Measurements from ENCODE around the gene NODAL. TPM values are rescaled to one million over a fixed set of nuclear protein-coding genes. Genes with fewer than 3 reads are reported as not detected.

The NODAL gene
- total RNA-seq, 1 donor from 2014 or later = not detected

DNA sequence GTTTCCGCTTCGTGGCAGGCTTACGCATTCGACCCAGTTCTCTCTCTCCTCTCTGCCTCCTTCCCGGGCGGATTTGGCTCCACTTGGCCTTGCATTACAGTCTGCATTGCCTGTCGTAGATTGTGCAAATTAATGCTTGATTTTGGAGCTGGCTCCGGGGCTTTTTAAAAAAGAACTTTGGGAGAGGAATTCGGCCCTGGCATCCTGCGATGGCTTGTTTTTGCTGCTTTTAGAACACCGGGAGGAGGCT lies 36.8 kb downstream of the NODAL start:
- Mint-ChIP-seq H3K9me3 (ENCODE audit: unreplicated experiment) (peaks cover 6% of the 10 kb centered on the region), H3K36me3 (ENCODE audit: unreplicated experiment) (peaks cover 6% of the 10 kb centered on the region), H3K4me3 (ENCODE audit: unreplicated experiment) (peak overlapping the region; percentile 99), H3K27ac (ENCODE audit: unreplicated experiment) (peak overlapping the region; percentile 90), H3K27me3 (ENCODE audit: unreplicated experiment) (peaks cover 6% of the 10 kb centered on the region), H3K4me1 (ENCODE audit: low read depth, unreplicated experiment) (peaks cover 23% of the 10 kb centered on the region)
- TF ChIP-seq, protein P1, sequence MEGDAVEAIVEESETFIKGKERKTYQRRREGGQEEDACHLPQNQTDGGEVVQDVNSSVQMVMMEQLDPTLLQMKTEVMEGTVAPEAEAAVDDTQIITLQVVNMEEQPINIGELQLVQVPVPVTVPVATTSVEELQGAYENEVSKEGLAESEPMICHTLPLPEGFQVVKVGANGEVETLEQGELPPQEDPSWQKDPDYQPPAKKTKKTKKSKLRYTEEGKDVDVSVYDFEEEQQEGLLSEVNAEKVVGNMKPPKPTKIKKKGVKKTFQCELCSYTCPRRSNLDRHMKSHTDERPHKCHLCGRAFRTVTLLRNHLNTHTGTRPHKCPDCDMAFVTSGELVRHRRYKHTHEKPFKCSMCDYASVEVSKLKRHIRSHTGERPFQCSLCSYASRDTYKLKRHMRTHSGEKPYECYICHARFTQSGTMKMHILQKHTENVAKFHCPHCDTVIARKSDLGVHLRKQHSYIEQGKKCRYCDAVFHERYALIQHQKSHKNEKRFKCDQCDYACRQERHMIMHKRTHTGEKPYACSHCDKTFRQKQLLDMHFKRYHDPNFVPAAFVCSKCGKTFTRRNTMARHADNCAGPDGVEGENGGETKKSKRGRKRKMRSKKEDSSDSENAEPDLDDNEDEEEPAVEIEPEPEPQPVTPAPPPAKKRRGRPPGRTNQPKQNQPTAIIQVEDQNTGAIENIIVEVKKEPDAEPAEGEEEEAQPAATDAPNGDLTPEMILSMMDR (IDR thresholded peaks at IDR 0.05; ENCODE audit: partially characterized antibody, unreplicated experiment) = no peak
- DNase-seq = no peak

GRCh38 chr10:70404036-70404786 lies 37.3 kb downstream of the NODAL start, which contains the start of gene EIF4EBP2:
Gene EIF4EBP2, plus strand, starts transcription at chr10:70404145. Its CDS starts 257 bp downstream, at chr10:70404402.
- Mint-ChIP-seq H3K27me3 (ENCODE audit: unreplicated experiment) (peaks cover 6% of the 10 kb centered on the region), H3K36me3 (ENCODE audit: unreplicated experiment) (peaks cover 6% of the 10 kb centered on the region), H3K4me1 (ENCODE audit: low read depth, unreplicated experiment) (peaks cover 22% of the 10 kb centered on the region), H3K9me3 (ENCODE audit: unreplicated experiment) (peaks cover 6% of the 10 kb centered on the region), H3K4me3 (ENCODE audit: unreplicated experiment) (peak within 1 kb of the TSS; percentile 99), H3K27ac (ENCODE audit: unreplicated experiment) (peak within 1 kb of the TSS; percentile 90)
- TF ChIP-seq, protein P1 (IDR thresholded peaks at IDR 0.05; ENCODE audit: partially characterized antibody, unreplicated experiment) = no peak
- peak; percentile 99 for DNase-seq

DNA sequence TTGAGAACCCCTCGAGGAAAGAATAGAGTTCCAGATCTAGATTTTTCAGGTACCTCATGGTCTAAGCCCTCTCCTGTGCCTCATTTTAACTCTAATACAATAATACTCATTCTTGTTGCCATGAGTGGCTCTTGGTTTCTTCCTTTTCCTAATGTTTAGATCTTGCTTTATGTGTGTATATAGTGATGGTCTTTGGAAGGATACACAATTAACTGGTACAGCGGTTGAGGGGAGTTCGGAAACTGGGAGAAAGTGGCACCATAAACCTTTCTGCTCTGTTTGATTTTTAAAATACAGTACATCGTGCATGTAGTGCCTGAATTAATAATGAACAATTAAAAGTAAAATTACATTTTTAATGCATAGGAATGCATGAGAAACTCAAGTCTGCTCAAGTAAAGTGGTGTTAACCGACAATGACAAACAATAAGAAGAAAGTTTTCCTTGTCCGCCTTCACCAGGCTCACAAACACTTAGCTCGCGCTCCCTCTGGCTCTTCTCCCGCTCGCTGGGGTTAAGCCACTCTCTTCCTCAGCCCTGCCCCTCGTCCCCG lies 37.9 kb downstream of the NODAL start:
- H3K4me1 Mint-ChIP-seq (ENCODE audit: low read depth, unreplicated experiment) = peaks cover 17% of the 10 kb centered on the region
- peaks cover 6% of the 10 kb centered on the region for H3K27me3 Mint-ChIP-seq (ENCODE audit: unreplicated experiment)
- no peak for DNase-seq
- peaks cover 4% of the 10 kb centered on the region for H3K9me3 Mint-ChIP-seq (ENCODE audit: unreplicated experiment)
- H3K36me3 Mint-ChIP-seq (ENCODE audit: unreplicated experiment) = peaks cover 3% of the 10 kb centered on the region
- H3K4me3 Mint-ChIP-seq (ENCODE audit: unreplicated experiment) = peak overlapping the region; percentile 72
- H3K27ac Mint-ChIP-seq (ENCODE audit: unreplicated experiment) = no peak overlapping the region
- TF ChIP-seq, protein P1 (IDR thresholded peaks at IDR 0.05; ENCODE audit: partially characterized antibody, unreplicated experiment) = no peak

GRCh38 chr10:70399177-70399576 lies 42.3 kb downstream of the NODAL start:
- DNase-seq = no peak
- H3K36me3 Mint-ChIP-seq (ENCODE audit: unreplicated experiment) = no peaks in the 10 kb centered on the region
- peaks cover 3% of the 10 kb centered on the region for H3K9me3 Mint-ChIP-seq (ENCODE audit: unreplicated experiment)
- H3K27me3 Mint-ChIP-seq (ENCODE audit: unreplicated experiment) = peaks cover 2% of the 10 kb centered on the region
- H3K4me1 Mint-ChIP-seq (ENCODE audit: low read depth, unreplicated experiment) = peaks cover 1% of the 10 kb centered on the region
- no peak overlapping the region for H3K4me3 Mint-ChIP-seq (ENCODE audit: unreplicated experiment)
- TF ChIP-seq, protein P1 (IDR thresholded peaks at IDR 0.05; ENCODE audit: partially characterized antibody, unreplicated experiment) = no peak
- no peak overlapping the region for H3K27ac Mint-ChIP-seq (ENCODE audit: unreplicated experiment)

GRCh38 chr10:70396140-70396539 lies 45.3 kb downstream of the NODAL start:
- Mint-ChIP-seq H3K4me1 (ENCODE audit: low read depth, unreplicated experiment) (no peaks in the 10 kb centered on the region), H3K4me3 (ENCODE audit: unreplicated experiment) (no peak overlapping the region), H3K27me3 (ENCODE audit: unreplicated experiment) (no peaks in the 10 kb centered on the region), H3K36me3 (ENCODE audit: unreplicated experiment) (no peaks in the 10 kb centered on the region), H3K9me3 (ENCODE audit: unreplicated experiment) (peaks cover 1% of the 10 kb centered on the region), H3K27ac (ENCODE audit: unreplicated experiment) (no peak overlapping the region)
- DNase-seq = no peak
- TF ChIP-seq, protein P1 (IDR thresholded peaks at IDR 0.05; ENCODE audit: partially characterized antibody, unreplicated experiment) = no peak
